ENCODE data around the gene ZNF580. TPM values are rescaled to one million over a fixed set of nuclear protein-coding genes. Genes with fewer than 3 reads are reported as not detected.
A peak's percentile ranks its signal among the peaks of the same experiment; 100 is the strongest.

ZNF580 gene
- total and polyA plus RNA-seq, 12 donors, result 16.5 to 29.9 (median 21.1) TPM

DNA sequence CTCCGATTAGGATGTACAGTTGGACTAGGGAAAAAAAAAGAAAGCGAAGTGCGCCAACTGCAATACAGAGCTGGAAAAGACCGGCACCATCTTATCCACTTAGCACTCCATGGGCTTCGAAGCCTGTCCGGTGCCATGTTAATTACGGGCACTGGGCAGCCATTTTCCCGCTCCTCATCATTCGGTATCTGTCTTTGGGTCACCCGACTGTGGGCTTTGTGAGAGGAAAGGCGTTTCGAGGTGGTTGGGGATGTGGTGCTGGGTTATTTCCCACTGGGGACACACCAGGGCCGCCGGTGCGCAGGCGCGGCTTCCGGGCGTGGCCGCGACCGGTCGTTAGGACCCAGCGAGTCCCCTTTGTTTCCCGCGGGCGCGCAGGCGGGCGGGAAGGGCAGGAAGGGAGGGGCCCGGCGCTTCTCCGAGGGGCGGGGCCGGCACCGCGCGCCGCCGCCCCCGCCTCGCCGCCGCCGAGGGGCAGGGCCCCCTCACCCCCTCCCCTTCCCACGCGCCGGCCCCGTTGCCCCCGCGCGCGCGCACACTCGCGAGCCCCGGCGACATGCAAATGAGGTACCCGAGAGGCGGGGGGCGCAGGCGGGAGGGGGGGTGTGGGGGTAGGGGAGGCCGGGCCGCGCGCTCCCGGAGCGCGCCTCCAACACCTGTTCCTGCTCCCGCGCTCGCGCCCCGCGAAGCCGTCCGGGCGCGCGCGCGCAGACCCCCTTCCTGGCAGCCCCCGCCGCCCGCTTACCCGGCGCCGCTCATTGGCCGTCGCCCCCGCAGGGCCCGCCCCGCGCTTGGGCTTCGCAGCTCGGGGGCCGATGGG is 40.8 kb upstream of the ZNF580 start, which contains the start of gene ZNF524:
TSS of gene ZNF524 (plus strand) at position 447 of the 820 bp plus-strand sequence. CDS start 1,825 bp downstream, outside the sequence.
- peak within 1 kb of the TSS; percentile 96 to 100 (median 98) for H3K27ac ChIP-seq
- TF ChIP-seq CTCF (IDR thresholded peaks at IDR 0.05), result no peak
- 1% methylated on average over 38 to 97 of the region's 97 CpGs for WGBS, 2 donors
- H3K36me3 ChIP-seq, result peaks cover 0 to 33% (median 5%) of the 10 kb centered on the region in 9 donors
- H3K4me3 ChIP-seq, result peak within 1 kb of the TSS; percentile 54 to 94 (median 76)
- ATAC-seq, result peak; percentile 63 to 79 (median 72)
- H3K9me3 ChIP-seq, result no peaks in the 10 kb centered on the region
- intact Hi-C loops (cut with DNase I), result loop anchor here in 4 of 10 donors (1.0 to 10.0 kb wide), 6 partner anchors 24 to 85 kb away; partner anchors contain the start of genes SBK3 (in 1 of the 4) and ZNF784 (in 1 of the 4)
- H3K4me1 ChIP-seq, result peaks cover 4 to 34% (median 27%) of the 10 kb centered on the region in 9 donors
- no peaks in the 10 kb centered on the region for H3K27me3 ChIP-seq
- peak; percentile 89 to 91 for DNase-seq

GRCh38 chr19:55600662-55601028 is 40.2 kb upstream of the ZNF580 start:
- no peak for ATAC-seq
- intact Hi-C loops (cut with DNase I), result loop anchor here in 1 of 10 donors (10.0 kb wide), 1 partner anchor 86 kb away; no protein-coding TSS in a partner anchor
- DNase-seq, result no peak
- Histone ChIP-seq H3K36me3 (peaks cover 0 to 27% (median 0%) of the 10 kb centered on the region in 9 donors), H3K9me3 (no peaks in the 10 kb centered on the region), H3K27me3 (no peaks in the 10 kb centered on the region), H3K27ac (peak overlapping the region; percentile 96 to 100 (median 98)), H3K4me3 (peak overlapping the region; percentile 54 to 94 (median 76)), H3K4me1 (peaks cover 4 to 34% (median 27%) of the 10 kb centered on the region in 9 donors)
- TF ChIP-seq CTCF (IDR thresholded peaks at IDR 0.05), result no peak
- 6 to 10% methylated on average over 9 to 15 of the region's 15 CpGs for WGBS, 2 donors

DNA sequence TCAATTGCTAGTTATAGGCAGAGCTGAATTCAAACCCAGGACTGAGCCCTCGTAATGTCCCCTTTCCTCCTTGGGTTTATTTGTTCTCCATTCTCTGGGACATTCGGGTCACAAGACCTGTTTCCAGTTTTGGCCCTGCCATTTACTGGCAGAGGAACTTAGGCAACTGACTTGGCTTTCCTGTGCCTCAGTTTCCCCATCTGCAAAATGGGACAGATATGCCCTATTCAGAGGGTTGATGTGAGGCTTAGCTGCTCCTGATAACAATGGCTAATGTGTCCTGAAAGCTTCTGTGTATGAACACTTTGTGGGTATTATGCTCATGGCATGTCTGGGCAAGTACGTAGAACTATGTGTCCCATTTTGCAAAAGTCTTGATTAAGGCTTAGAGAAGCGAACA is 39.7 kb upstream of the ZNF580 start:
- H3K27me3 ChIP-seq, result no peaks in the 10 kb centered on the region
- peak overlapping the region; percentile 54 to 94 (median 76) for H3K4me3 ChIP-seq
- no peak for ATAC-seq
- H3K4me1 ChIP-seq, result peaks cover 4 to 37% (median 27%) of the 10 kb centered on the region in 9 donors
- intact Hi-C loops (cut with DNase I), result loop anchor here in 1 of 10 donors (10.0 kb wide), 1 partner anchor 86 kb away; no protein-coding TSS in a partner anchor
- H3K36me3 ChIP-seq, result peaks cover 0 to 23% (median 0%) of the 10 kb centered on the region in 9 donors
- DNase-seq, result no peak
- TF ChIP-seq CTCF (IDR thresholded peaks at IDR 0.05), result no peak
- 66 to 83% methylated on average over 4 of the region's 4 CpGs for WGBS, 2 donors
- no peaks in the 10 kb centered on the region for H3K9me3 ChIP-seq
- H3K27ac ChIP-seq, result peak overlapping the region; percentile 96 to 100 (median 98)

All from heart right ventricle (tissue), 16 donors.